HCT116 (cell line): Measurements from ENCODE around the gene LDHAL6B. TPM values are rescaled to one million over a fixed set of nuclear protein-coding genes. Genes with fewer than 3 reads are reported as not detected.

Experiments
- ATAC-seq: fragments of 200-7000 bp; cut with Tn5 transposase; 2 replicates; pipeline ENCODE4 v1.9.1; 2020; ENCODE audit warnings: mild to moderate bottlenecking, moderate library complexity
- BruUV-seq: library from RNA; stranded (reverse); fragments of 400-500 nt; replicated peaks from 2 replicates; lab custom pipeline; 2021; lab: Mats Ljungman, UMichigan
- CTCF ChIA-PET: fragments of 300-600 bp; sonication (Branson Sonifier 250); formaldehyde crosslinking; loops from one replicate; lab custom pipeline; 2021; ENCODE audit warnings: antibody characterized with exemption; lab: Charles Lee
- POLR2A ChIA-PET: fragments of 300-600, 350-600 bp; sonication (Branson Sonifier 250); formaldehyde crosslinking; loops from one replicate; lab custom pipeline; 2021; ENCODE audit warnings: antibody characterized with exemption; lab: Charles Lee
- RAD21 ChIA-PET, 2 experiments: fragments of 300-600 bp; sonication (Branson Sonifier 250); formaldehyde crosslinking; loops; one replicate each; lab custom pipeline; 2023; ENCODE audit warnings: low total read pairs in 2 of 2; ENCODE audit not compliant: uncharacterized antibody in 2 of 2, unreplicated experiment in 2 of 2, low non-redundant PET in 1 of 2; lab: Charles Lee
- DNase-seq: peaks from one replicate; pipeline ENCODE4 v3.0.0-alpha.2; 2010; ENCODE audit warnings: low read depth, low spot score
- H2AFZ ChIP-seq: fragments of 200-600 bp; shearing (Covaris generic), sonication (generic); 2 replicates; pipeline ENCODE4 v1.6.1; 2017; ENCODE audit warnings: low read depth, mixed run types, mixed read lengths, antibody characterized with exemption, low read length; ENCODE audit not compliant: poor library complexity, severe bottlenecking
- H3K27ac ChIP-seq: 2 replicates; pipeline ENCODE4 v1.5.1; 2012; ENCODE audit warnings: low read depth, low read length
- H3K27me3 ChIP-seq: fragments of 200-600 bp; sonication (generic); 2 replicates; pipeline ENCODE4 v1.6.1; 2016; ENCODE audit warnings: mixed run types, low read length, mixed read lengths; ENCODE audit not compliant: insufficient read depth
- H3K36me3 ChIP-seq, 2 experiments: fragments of 200-500 bp in 1 of 2; fragments of 200-600 bp in 1 of 2; sonication (Bioruptor generic) in 1 of 2; sonication (generic) in 1 of 2; 2 replicates each; pipeline versions ENCODE4 v1.5.1 to v1.6.1; 2014 to 2016; ENCODE audit warnings: low read length in 2 of 2, inconsistent platforms in 1 of 2, mixed read lengths in 1 of 2, mixed run types in 1 of 2; ENCODE audit not compliant: insufficient read depth in 2 of 2, control insufficient read depth in 1 of 2
- H3K4me1 ChIP-seq, 2 experiments: fragments of 200-600 bp in 1 of 2; sonication (generic) in 1 of 2; 2 replicates each; pipeline versions ENCODE4 v1.5.1 to v1.6.1; 2012 to 2017; ENCODE audit warnings: low read length in 2 of 2, inconsistent platforms in 1 of 2, mild to moderate bottlenecking in 1 of 2, mixed read lengths in 1 of 2, mixed run types in 1 of 2, moderate library complexity in 1 of 2; ENCODE audit not compliant: insufficient read depth in 2 of 2, control insufficient read depth in 1 of 2
- H3K4me2 ChIP-seq: fragments of 200-600 bp; sonication (generic); 2 replicates; pipeline ENCODE4 v1.6.1; 2017; ENCODE audit warnings: mixed run types, low read length, mixed read lengths
- H3K4me3 ChIP-seq, 2 experiments: fragments of 200-600 bp in 1 of 2; sonication (generic) in 1 of 2; replicated peaks in 1 of 2; 2 replicates each; pipeline ENCODE4 v1.5.1; 2011 to 2016; ENCODE audit warnings: low read length in 2 of 2, control low read depth in 1 of 2, low read depth in 1 of 2, mild to moderate bottlenecking in 1 of 2, mixed read lengths in 1 of 2, mixed run types in 1 of 2
- H3K79me2 ChIP-seq: fragments of 200-600 bp; sonication (generic); 2 replicates; pipeline ENCODE4 v1.6.1; 2017; ENCODE audit warnings: mild to moderate bottlenecking, mixed run types, low read length, moderate library complexity, mixed read lengths; ENCODE audit not compliant: insufficient read depth
- H3K9ac ChIP-seq: fragments of 200-600 bp; sonication (generic); 2 replicates; pipeline ENCODE4 v1.6.1; 2016; ENCODE audit warnings: low read length, mixed read lengths
- H3K9me2 ChIP-seq: fragments of 200-600 bp; sonication (generic), shearing (Covaris generic); 2 replicates; pipeline ENCODE4 v1.6.1; 2017; ENCODE audit warnings: mixed run types, mild to moderate bottlenecking, moderate library complexity; ENCODE audit not compliant: insufficient read depth
- H3K9me3 ChIP-seq, 2 experiments: fragments of 200-500 bp in 1 of 2; fragments of 200-600 bp in 1 of 2; sonication (Bioruptor generic) in 1 of 2; sonication (generic) in 1 of 2; 2 replicates each; pipeline ENCODE4 v1.6.1; 2014 to 2017; ENCODE audit warnings: low read length in 2 of 2, mixed read lengths in 2 of 2, inconsistent platforms in 1 of 2, low read depth in 1 of 2, mild to moderate bottlenecking in 1 of 2, mixed run types in 1 of 2, moderate library complexity in 1 of 2; ENCODE audit not compliant: control insufficient read depth in 1 of 2, insufficient read depth in 1 of 2
- H4K20me1 ChIP-seq: fragments of 200-600 bp; sonication (generic), shearing (Covaris generic); 2 replicates; pipeline ENCODE4 v1.6.1; 2017; ENCODE audit warnings: mixed run types, mild to moderate bottlenecking, moderate library complexity; ENCODE audit not compliant: insufficient read depth
- CBX3 ChIP-seq: IDR thresholded peaks from 2 replicates; pipeline ENCODE4 v1.6.1; 2012; ENCODE audit warnings: low read depth
- CTCF ChIP-seq, 3 experiments: fragments of 200-600 bp in 1 of 3; sonication (generic) in 1 of 3; IDR thresholded peaks in 2 of 3; conservative IDR thresholded peaks in 1 of 3; 2 replicates each; pipeline ENCODE4 v1.5.1; 2012 to 2017; ENCODE audit warnings: low read depth in 2 of 3, low read length in 2 of 3, antibody characterized with exemption in 1 of 3, borderline replicate concordance in 1 of 3, control low read depth in 1 of 3, mild to moderate bottlenecking in 1 of 3, mixed read lengths in 1 of 3, mixed run types in 1 of 3, moderate library complexity in 1 of 3; ENCODE audit not compliant: insufficient read depth in 1 of 3
- EGR1 ChIP-seq: IDR thresholded peaks from 2 replicates; pipeline ENCODE4 v1.6.1; 2012; ENCODE audit warnings: low read depth
- ELF1 ChIP-seq: IDR thresholded peaks from 2 replicates; pipeline ENCODE4 v1.6.1; 2012; ENCODE audit warnings: low read depth, borderline replicate concordance
- EZH2 ChIP-seq: fragments of 200-600 bp; sonication (generic); IDR thresholded peaks from 2 replicates; pipeline ENCODE4 v1.6.1; 2017; ENCODE audit warnings: antibody characterized with exemption, mixed run types
- FOSL1 ChIP-seq: IDR thresholded peaks from 2 replicates; pipeline ENCODE4 v1.6.1; 2012; ENCODE audit warnings: low read depth
- MAX ChIP-seq: IDR thresholded peaks from 2 replicates; pipeline ENCODE4 v1.6.1; 2012
- POLR2A ChIP-seq: IDR thresholded peaks from 2 replicates; pipeline ENCODE4 v1.7.0; 2011; ENCODE audit warnings: borderline replicate concordance; ENCODE audit not compliant: insufficient read depth, insufficient read length; ENCODE audit errors: extremely low read depth
- POLR2AphosphoS5 ChIP-seq: IDR thresholded peaks from 2 replicates; pipeline ENCODE4 v1.6.1; 2011; ENCODE audit warnings: mild to moderate bottlenecking, low read depth, low read length, moderate library complexity
- RAD21 ChIP-seq: IDR thresholded peaks from 2 replicates; pipeline ENCODE4 v1.6.1; 2012; ENCODE audit warnings: low read depth, mild to moderate bottlenecking
- SIN3A ChIP-seq: IDR thresholded peaks from 2 replicates; pipeline ENCODE4 v1.6.1; 2012; ENCODE audit warnings: low read depth
- SP1 ChIP-seq: IDR thresholded peaks from 2 replicates; pipeline ENCODE4 v1.6.1; 2012; ENCODE audit warnings: low read depth
- SRF ChIP-seq: IDR thresholded peaks from 2 replicates; pipeline ENCODE4 v1.6.1; 2012; ENCODE audit warnings: low read depth
- TCF7L2 ChIP-seq: IDR thresholded peaks from 2 replicates; pipeline ENCODE4 v1.7.0; 2011; ENCODE audit warnings: borderline replicate concordance, inconsistent platforms; ENCODE audit not compliant: insufficient read depth, insufficient read length; ENCODE audit errors: extremely low read depth
- ZNF274 ChIP-seq: fragments of 200-500 bp; sonication (Bioruptor generic); IDR thresholded peaks from 2 replicates; pipeline ENCODE4 v1.6.1; 2014; ENCODE audit warnings: mild to moderate bottlenecking, low read depth, low read length, inconsistent platforms
- intact Hi-C: fragments of 100-400 bp; cut with micrococcal nuclease; formaldehyde crosslinking; loops from 2 replicates; pipeline ENCODE4 v1.10.0; 2022
- total RNA-seq: library from RNA; stranded (reverse); gene quantifications from one replicate; pipeline ENCODE4 v1.2.1, GENCODE V29; 2021; ENCODE audit not compliant: unreplicated experiment
- TF ChIP-seq, protein P1 (sequence below): IDR thresholded peaks from 2 replicates; pipeline ENCODE4 v1.6.1; 2012; ENCODE audit warnings: low read depth

LDHAL6B gene
- total RNA-seq, 1 experiment from 2014 or later, result not detected

DNA sequence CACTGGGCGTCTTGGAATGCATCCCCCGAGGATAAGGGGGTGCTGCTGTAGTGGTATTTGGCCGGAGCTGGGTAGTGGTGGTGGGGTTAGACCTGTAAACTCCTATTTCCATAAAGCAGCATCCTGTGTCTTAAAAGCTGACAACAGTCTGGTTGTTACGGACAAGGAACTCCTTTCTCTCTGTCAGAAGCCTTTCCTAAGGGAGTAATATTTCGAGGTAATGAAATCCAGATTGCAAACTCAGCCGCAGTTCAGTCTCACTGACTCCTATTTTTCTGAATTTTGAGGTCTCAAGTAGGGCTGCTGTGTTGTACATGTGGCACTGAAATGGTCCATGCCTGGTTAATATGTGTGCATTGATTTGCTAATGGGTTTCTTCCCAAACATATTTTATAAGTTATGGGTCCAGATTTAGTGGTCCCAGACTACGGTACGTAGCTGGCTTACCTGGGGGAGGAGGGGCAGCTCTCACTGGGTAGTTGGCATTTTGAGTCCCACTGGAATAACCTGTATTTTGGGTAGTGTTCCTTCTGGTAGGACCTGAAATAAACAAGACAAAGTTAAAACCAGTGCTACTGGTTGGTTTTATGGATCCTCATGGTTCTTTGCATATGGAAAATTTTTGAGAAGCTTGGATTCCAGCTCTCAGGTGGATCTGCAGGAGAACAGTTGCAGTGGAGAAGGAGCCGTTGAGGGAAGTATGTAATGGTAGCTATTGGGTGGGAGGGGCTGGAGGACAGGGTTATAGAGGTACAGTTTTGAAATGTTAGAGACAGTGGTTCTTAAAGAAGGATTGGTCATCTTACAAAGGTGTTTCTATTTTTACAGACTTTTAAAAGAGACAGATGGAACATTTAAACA, 48.6 kb upstream of the LDHAL6B start:
- no peak overlapping the region for H2AFZ ChIP-seq
- no peaks in the 10 kb centered on the region for H3K9me2 ChIP-seq
- no peak overlapping the region for H3K27ac ChIP-seq
- ChIA-PET POLR2A (no interaction called here), CTCF (interaction anchor here (0.6 to 0.8 kb wide), 2 partner anchors 20 to 334 kb away, joined by 3 read pairs; no protein-coding TSS in a partner anchor), RAD21 (no interaction called here)
- no peaks in the 10 kb centered on the region for H3K79me2 ChIP-seq
- TF ChIP-seq CBX3 (no peak), ZNF274 (no peak), SRF (no peak), RAD21 (no peak), FOSL1 (no peak), TCF7L2 (no peak), EGR1 (no peak), POLR2AphosphoS5 (no peak), SP1 (no peak), SIN3A (no peak), POLR2A (no peak), MAX (no peak), CTCF (IDR thresholded peaks at IDR 0.05 in 2 of 3, conservative IDR thresholded peaks at IDR 0.05 in 1 of 3; ENCODE audit: borderline replicate concordance in 1 of 3, insufficient read depth in 1 of 3, low read depth in 2 of 3, low read length in 2 of 3) (no peak), ELF1 (no peak), EZH2 (no peak)
- TF ChIP-seq, protein P1, sequence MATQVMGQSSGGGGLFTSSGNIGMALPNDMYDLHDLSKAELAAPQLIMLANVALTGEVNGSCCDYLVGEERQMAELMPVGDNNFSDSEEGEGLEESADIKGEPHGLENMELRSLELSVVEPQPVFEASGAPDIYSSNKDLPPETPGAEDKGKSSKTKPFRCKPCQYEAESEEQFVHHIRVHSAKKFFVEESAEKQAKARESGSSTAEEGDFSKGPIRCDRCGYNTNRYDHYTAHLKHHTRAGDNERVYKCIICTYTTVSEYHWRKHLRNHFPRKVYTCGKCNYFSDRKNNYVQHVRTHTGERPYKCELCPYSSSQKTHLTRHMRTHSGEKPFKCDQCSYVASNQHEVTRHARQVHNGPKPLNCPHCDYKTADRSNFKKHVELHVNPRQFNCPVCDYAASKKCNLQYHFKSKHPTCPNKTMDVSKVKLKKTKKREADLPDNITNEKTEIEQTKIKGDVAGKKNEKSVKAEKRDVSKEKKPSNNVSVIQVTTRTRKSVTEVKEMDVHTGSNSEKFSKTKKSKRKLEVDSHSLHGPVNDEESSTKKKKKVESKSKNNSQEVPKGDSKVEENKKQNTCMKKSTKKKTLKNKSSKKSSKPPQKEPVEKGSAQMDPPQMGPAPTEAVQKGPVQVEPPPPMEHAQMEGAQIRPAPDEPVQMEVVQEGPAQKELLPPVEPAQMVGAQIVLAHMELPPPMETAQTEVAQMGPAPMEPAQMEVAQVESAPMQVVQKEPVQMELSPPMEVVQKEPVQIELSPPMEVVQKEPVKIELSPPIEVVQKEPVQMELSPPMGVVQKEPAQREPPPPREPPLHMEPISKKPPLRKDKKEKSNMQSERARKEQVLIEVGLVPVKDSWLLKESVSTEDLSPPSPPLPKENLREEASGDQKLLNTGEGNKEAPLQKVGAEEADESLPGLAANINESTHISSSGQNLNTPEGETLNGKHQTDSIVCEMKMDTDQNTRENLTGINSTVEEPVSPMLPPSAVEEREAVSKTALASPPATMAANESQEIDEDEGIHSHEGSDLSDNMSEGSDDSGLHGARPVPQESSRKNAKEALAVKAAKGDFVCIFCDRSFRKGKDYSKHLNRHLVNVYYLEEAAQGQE, result no peak
- H3K4me3 ChIP-seq, result no peak overlapping the region
- peaks cover 12 to 18% of the 10 kb centered on the region in 2 experiments for H3K36me3 ChIP-seq
- ATAC-seq (no peak), DNase-seq (no peak)
- H4K20me1 ChIP-seq, result no peaks in the 10 kb centered on the region
- no peaks in the 10 kb centered on the region for H3K27me3 ChIP-seq
- H3K4me2 ChIP-seq, result no peak overlapping the region
- intact Hi-C loops, result no loop called here
- no peaks in the 10 kb centered on the region for H3K9me3 ChIP-seq
- H3K9ac ChIP-seq, result no peak overlapping the region
- no TSS peak for BruUV-seq
- no peaks in the 10 kb centered on the region for H3K4me1 ChIP-seq
